GM12878 (cell line): Measurements from ENCODE around the gene BBC3. TPM values are rescaled to one million over a fixed set of nuclear protein-coding genes. Genes with fewer than 3 reads are reported as not detected.

Experiments used
- BHLHE40 ChIP-seq, 2 experiments: fragments of 450-650 bp in 1 of 2; IDR thresholded peaks; 2 replicates each; pipeline ENCODE4 v1.6.1; 2011 to 2017; ENCODE audit warnings: low read depth in 2 of 2, borderline replicate concordance in 1 of 2, improper control_type of control experiment in 1 of 2, low read length in 1 of 2, mild to moderate bottlenecking in 1 of 2
- EED ChIP-seq: sonication (generic); IDR thresholded peaks from 2 replicates; pipeline ENCODE4 v1.6.1; 2016; ENCODE audit warnings: antibody characterized with exemption, low read depth
- ELK1 ChIP-seq: IDR thresholded peaks from 2 replicates; pipeline ENCODE4 v1.6.1; 2012; ENCODE audit warnings: low read depth, low read length, improper control_type of control experiment
- ESRRA ChIP-seq: IDR thresholded peaks from 2 replicates; pipeline ENCODE4 v1.6.1; 2012; ENCODE audit warnings: mild to moderate bottlenecking, low read length, improper control_type of control experiment
- IKZF2 ChIP-seq, 2 experiments: fragments of 450-650 bp; IDR thresholded peaks; 2 replicates each; pipeline ENCODE4 v1.6.1; 2017; ENCODE audit warnings: mild to moderate bottlenecking in 2 of 2, moderate library complexity in 2 of 2
- IRF4 ChIP-seq: IDR thresholded peaks from 2 replicates; pipeline ENCODE4 v1.6.1; 2011; ENCODE audit warnings: low read depth, low read length
- KLF5 ChIP-seq: fragments of 450-650 bp; IDR thresholded peaks from 2 replicates; pipeline ENCODE4 v1.6.1; 2014; ENCODE audit warnings: mild to moderate bottlenecking; ENCODE audit not compliant: partially characterized antibody
- NBN ChIP-seq: fragments of 450-650 bp; IDR thresholded peaks from 2 replicates; pipeline ENCODE4 v1.6.1; 2016
- NR2C2 ChIP-seq: IDR thresholded peaks from 2 replicates; pipeline ENCODE4 v1.6.1; 2011; ENCODE audit warnings: borderline replicate concordance, low read depth; ENCODE audit not compliant: control insufficient read depth, insufficient read length
- RAD51 ChIP-seq: fragments of 450-650 bp; IDR thresholded peaks from 2 replicates; pipeline ENCODE4 v1.6.1; 2016; ENCODE audit warnings: moderate library complexity, mild to moderate bottlenecking, inconsistent platforms
- RB1 ChIP-seq: fragments of 450-650 bp; formaldehyde crosslinking; IDR thresholded peaks from 2 replicates; pipeline ENCODE4 v1.6.1; 2017; ENCODE audit warnings: mild to moderate bottlenecking, borderline replicate concordance
- REST ChIP-seq: IDR thresholded peaks from 2 replicates; pipeline ENCODE4 v1.6.1; 2012; ENCODE audit warnings: mild to moderate bottlenecking, low read depth, low read length
- RFX5 ChIP-seq: IDR thresholded peaks from 2 replicates; pipeline ENCODE4 v1.6.1; 2011; ENCODE audit warnings: low read depth, low read length, improper control_type of control experiment
- SMAD1 ChIP-seq: fragments of 450-650 bp; IDR thresholded peaks from 2 replicates; pipeline ENCODE4 v1.6.1; 2018; ENCODE audit warnings: mild to moderate bottlenecking, low read depth; ENCODE audit not compliant: partially characterized antibody
- SMAD5 ChIP-seq: IDR thresholded peaks from 2 replicates; pipeline ENCODE4 v1.6.1; 2016; ENCODE audit warnings: antibody characterized with exemption, low read depth
- SUZ12 ChIP-seq: fragments of 200-600 bp; sonication (generic); IDR thresholded peaks from one replicate; pipeline ENCODE4 v1.6.1; 2018; ENCODE audit warnings: antibody characterized with exemption, mild to moderate bottlenecking; ENCODE audit not compliant: unreplicated experiment
- TARDBP ChIP-seq: IDR thresholded peaks from 2 replicates; pipeline ENCODE4 v1.6.1; 2016; ENCODE audit warnings: borderline replicate concordance
- YBX1 ChIP-seq: fragments of 450-650 bp; IDR thresholded peaks from 2 replicates; pipeline ENCODE4 v1.6.1; 2016; ENCODE audit warnings: antibody characterized with exemption
- ZNF592 ChIP-seq: fragments of 450-650 bp; IDR thresholded peaks from 2 replicates; pipeline ENCODE4 v1.6.1; 2017; ENCODE audit warnings: mild to moderate bottlenecking, moderate library complexity
- polyA plus RNA-seq, 11 experiments: library from polyadenylated mRNA; depleted of rRNA in 4 of 11; unstranded in 6 of 11; stranded (reverse) in 5 of 11; fragments of >200 nt; fragmentation: Nextera tagmentation in 4 of 11; fragmentation: Illumina TruSeq in 1 of 11; extraction: Ambion mirVana in 4 of 11; extraction: Trizol in 1 of 11; gene quantifications; 1 replicate in 1 of 11; 2 replicates in 10 of 11; pipeline versions ENCODE4 v1.2.1 to v1.2.3, GENCODE V29; 2011 to 2016; ENCODE audit warnings: inconsistent platforms in 2 of 11, missing spikeins in 2 of 11, low read depth in 1 of 11
- total RNA-seq, 4 experiments: library from RNA; depleted of rRNA in 3 of 4; stranded (reverse); fragments of >200 nt in 3 of 4; fragmentation: Illumina TruSeq in 1 of 4; extraction: Trizol in 1 of 4; gene quantifications; 2 replicates each; pipeline versions ENCODE4 v1.2.1 to v1.2.3, GENCODE V29; 2013 to 2021

Gene BBC3
- total and polyA plus RNA-seq, 10 of the 15 experiments (the other 5 are each of a cell fraction or from before 2014, with no cell fraction given), result 0.10 to 17.9 (median 7.5) TPM

GRCh38 chr19:47231215-47232054 lies 436 bp upstream of the BBC3 start (continued):
- no peak for TF ChIP-seq ELK1
- TF ChIP-seq SMAD1, result peak; percentile 36
- TF ChIP-seq RFX5, result 0 out of 2 replicates have a peak, but pooled peaks have one; percentile 17
- TF ChIP-seq YBX1, result no peak
- TF ChIP-seq TARDBP, result 0 out of 2 replicates have a peak, but pooled peaks have one; percentile 73
- TF ChIP-seq BHLHE40 (IDR thresholded peaks at IDR 0.05; ENCODE audit: borderline replicate concordance in 1 of 2, low read depth in 2 of 2, low read length in 1 of 2), result peak; percentile 90 to 97
- TF ChIP-seq EED, result 0 out of 2 replicates have a peak, but pooled peaks have one; percentile 19
- peak; percentile 87 for TF ChIP-seq NBN
- peak; percentile 23 to 59; a peak in 2 of 4 replicates for TF ChIP-seq IKZF2 (IDR thresholded peaks at IDR 0.05)
- TF ChIP-seq RAD51, result peak; percentile 74; the same call in 1 of the 2 replicates
- TF ChIP-seq KLF5, result no peak
- peak; percentile 76 for TF ChIP-seq REST
- 0 out of 2 replicates have a peak, but pooled peaks have one; percentile 51 for TF ChIP-seq SMAD5
- no peak for TF ChIP-seq NR2C2
- no peak for TF ChIP-seq ESRRA
- 0 out of 2 replicates have a peak, but pooled peaks have one; percentile 34 for TF ChIP-seq IRF4
- TF ChIP-seq ZNF592, result no peak
- no peak for TF ChIP-seq SUZ12
- TF ChIP-seq RB1, result no peak
